Neural crest cell (in vitro differentiated cells): ENCODE results near the gene TOP3A. TPM values are rescaled to one million over a fixed set of nuclear protein-coding genes. Genes with fewer than 3 reads are reported as not detected.

ENCODE experiments used
- DNase-seq: peaks from one replicate; pipeline ENCODE4 v3.0.0; 2021; ENCODE audit warnings: low read depth, mixed read lengths, low spot score
- H3K27ac Mint-ChIP-seq: one replicate; pipeline ENCODE4 v1.8.0; 2021; ENCODE audit warnings: mild to moderate bottlenecking, mixed read lengths; ENCODE audit not compliant: unreplicated experiment
- H3K27me3 Mint-ChIP-seq: 2 replicates; pipeline ENCODE4 v1.8.0; 2021; ENCODE audit warnings: low read depth, mild to moderate bottlenecking, mixed read lengths
- H3K36me3 Mint-ChIP-seq: 2 replicates; pipeline ENCODE4 v1.8.0; 2021; ENCODE audit warnings: low read depth, mild to moderate bottlenecking, mixed read lengths
- H3K4me1 Mint-ChIP-seq: 2 replicates; pipeline ENCODE4 v1.8.0; 2021; ENCODE audit warnings: mixed read lengths
- H3K4me3 Mint-ChIP-seq: one replicate; pipeline ENCODE4 v1.8.0; 2021; ENCODE audit warnings: mild to moderate bottlenecking, mixed read lengths
- H3K9me3 Mint-ChIP-seq: 2 replicates; pipeline ENCODE4 v1.8.0; 2021; ENCODE audit warnings: mixed read lengths
- CTCF ChIP-seq: fragments of 200-600 bp; sonication (generic); conservative IDR thresholded peaks from 2 replicates; pipeline ENCODE4 v1.5.0; 2021; ENCODE audit warnings: antibody characterized with exemption, mild to moderate bottlenecking
- total RNA-seq: library from RNA; stranded (reverse); gene quantifications from 2 replicates; pipeline ENCODE4 v1.2.1, GENCODE V29; 2021

The TOP3A gene
- total RNA-seq, 1 donor from 2014 or later = 107 TPM

- DNase-seq = no peak
Observed at GRCh38 chr17:18250708-18251107, 64.1 kb downstream of the TOP3A start.

GRCh38 chr17:18250259-18250658, 64.5 kb downstream of the TOP3A start:
- Mint-ChIP-seq H3K9me3 (no peaks in the 10 kb centered on the region), H3K4me1 (peaks cover 4% of the 10 kb centered on the region), H3K4me3 (no peak overlapping the region), H3K27ac (no peak overlapping the region), H3K27me3 (peaks cover 2% of the 10 kb centered on the region), H3K36me3 (peaks cover 5% of the 10 kb centered on the region)
- no peak for DNase-seq
- TF ChIP-seq CTCF = no peak

More at GRCh38 chr17:18250708-18251107, 64.1 kb downstream of the TOP3A start:
- peaks cover 5% of the 10 kb centered on the region for H3K36me3 Mint-ChIP-seq
- H3K4me1 Mint-ChIP-seq = peaks cover 4% of the 10 kb centered on the region
- no peak overlapping the region for H3K4me3 Mint-ChIP-seq
- no peaks in the 10 kb centered on the region for H3K9me3 Mint-ChIP-seq
- TF ChIP-seq CTCF = no peak
- peaks cover 2% of the 10 kb centered on the region for H3K27me3 Mint-ChIP-seq
- H3K27ac Mint-ChIP-seq = no peak overlapping the region

- TF ChIP-seq CTCF = no peak
- H3K4me1 Mint-ChIP-seq = peaks cover 4% of the 10 kb centered on the region
- peaks cover 5% of the 10 kb centered on the region for H3K36me3 Mint-ChIP-seq
- H3K9me3 Mint-ChIP-seq = no peaks in the 10 kb centered on the region
- no peak overlapping the region for H3K4me3 Mint-ChIP-seq
- no peak for DNase-seq
- H3K27ac Mint-ChIP-seq = no peak overlapping the region
- H3K27me3 Mint-ChIP-seq = peaks cover 2% of the 10 kb centered on the region
Observed at GRCh38 chr17:18248811-18249210, 66.0 kb downstream of the TOP3A start.

- TF ChIP-seq CTCF = peak; percentile 80
- Mint-ChIP-seq H3K4me3 (peak overlapping the region; percentile 81), H3K27ac (no peak overlapping the region), H3K9me3 (no peaks in the 10 kb centered on the region), H3K36me3 (peaks cover 5% of the 10 kb centered on the region), H3K4me1 (peaks cover 4% of the 10 kb centered on the region), H3K27me3 (peaks cover 2% of the 10 kb centered on the region)
- peak; percentile 67 for DNase-seq
Observed at GRCh38 chr17:18248300-18248731, 66.5 kb downstream of the TOP3A start.

- no peak for TF ChIP-seq CTCF
- H3K27me3 Mint-ChIP-seq = peaks cover 2% of the 10 kb centered on the region
Observed at GRCh38 chr17:18247613-18248001, 67.2 kb downstream of the TOP3A start.

More at GRCh38 chr17:18247613-18248001, 67.2 kb downstream of the TOP3A start:
- Mint-ChIP-seq H3K27ac (no peak overlapping the region), H3K36me3 (peaks cover 5% of the 10 kb centered on the region), H3K4me1 (peaks cover 4% of the 10 kb centered on the region), H3K4me3 (peak overlapping the region; percentile 81), H3K9me3 (no peaks in the 10 kb centered on the region)
- DNase-seq = no peak
